AG20443 (cell line): ENCODE data around the gene PHACTR3.

Experiments
- DNase-seq: peaks from one replicate; pipeline ENCODE4 v3.0.0; 2012; ENCODE audit warnings: low spot score, mixed read lengths

The PHACTR3 gene

GRCh38 chr20:59574308-59574707 is 30.0 kb upstream of the PHACTR3 start:
- DNase-seq: no peak

GRCh38 chr20:59575216-59575615 is 29.1 kb upstream of the PHACTR3 start:
- DNase-seq: no peak

- DNase-seq: no peak
Measured at GRCh38 chr20:59575653-59576052, 28.7 kb upstream of the PHACTR3 start.

- no peak for DNase-seq
Measured at GRCh38 chr20:59576216-59576953, 28.0 kb upstream of the PHACTR3 start.

- DNase-seq: peak; percentile 77
Measured at GRCh38 chr20:59577037-59577808, 27.1 kb upstream of the PHACTR3 start.

GRCh38 chr20:59577809-59578435 is 26.4 kb upstream of the PHACTR3 start:
- no peak for DNase-seq

- no peak for DNase-seq
Measured at GRCh38 chr20:59578436-59579403, 25.6 kb upstream of the PHACTR3 start.

- DNase-seq: no peak
Measured at GRCh38 chr20:59579404-59580145, 24.8 kb upstream of the PHACTR3 start.

- DNase-seq: peak; percentile 88
Measured at GRCh38 chr20:59580146-59580946, 24.0 kb upstream of the PHACTR3 start.

GRCh38 chr20:59580991-59581401 is 23.3 kb upstream of the PHACTR3 start:
- no peak for DNase-seq

- DNase-seq: no peak
Measured at GRCh38 chr20:59581993-59582679, 22.2 kb upstream of the PHACTR3 start.

- DNase-seq: peak; percentile 78
Measured at GRCh38 chr20:59583428-59584277, 20.7 kb upstream of the PHACTR3 start.

GRCh38 chr20:59584278-59584925 is 19.9 kb upstream of the PHACTR3 start:
- DNase-seq: no peak

GRCh38 chr20:59585714-59586409 is 18.5 kb upstream of the PHACTR3 start:
- no peak for DNase-seq

GRCh38 chr20:59586613-59587012 is 17.7 kb upstream of the PHACTR3 start:
- DNase-seq: no peak

GRCh38 chr20:59587570-59587969 is 16.8 kb upstream of the PHACTR3 start:
- DNase-seq: no peak

- DNase-seq: no peak
Measured at GRCh38 chr20:59588236-59588855, 16.0 kb upstream of the PHACTR3 start.
